Fibroblast of lung (primary cell): Measurements from ENCODE around the gene NT5C1A. TPM values are rescaled to one million over a fixed set of nuclear protein-coding genes. Genes with fewer than 3 reads are reported as not detected.

ENCODE experiments used
- DNase-seq, 2 donors: peaks; one replicate each; pipeline versions ENCODE4 v3.0.0 to v3.0.0-alpha.2; 2010; ENCODE audit warnings: low read depth in 2 of 2
- H2AFZ ChIP-seq: 2 replicates; pipeline ENCODE4 v1.5.1; 2012; ENCODE audit warnings: low read length, control low read depth, inconsistent platforms
- H3K27ac ChIP-seq: 2 replicates; pipeline ENCODE4 v1.5.1; 2011; ENCODE audit warnings: low read length, control low read depth; ENCODE audit not compliant: insufficient read depth
- H3K27me3 ChIP-seq: 2 replicates; pipeline ENCODE4 v1.5.1; 2011; ENCODE audit warnings: mild to moderate bottlenecking, low read length; ENCODE audit not compliant: control insufficient read depth, insufficient read depth
- H3K36me3 ChIP-seq: 2 replicates; pipeline ENCODE4 v1.5.1; 2011; ENCODE audit warnings: low read length; ENCODE audit not compliant: control insufficient read depth, insufficient read depth
- H3K4me1 ChIP-seq: 2 replicates; pipeline ENCODE4 v1.5.1; 2011; ENCODE audit warnings: low read length; ENCODE audit not compliant: control insufficient read depth, insufficient read depth; ENCODE audit errors: extremely low read depth
- H3K4me2 ChIP-seq: 2 replicates; pipeline ENCODE4 v1.5.1; 2011; ENCODE audit warnings: low read length, control low read depth; ENCODE audit not compliant: insufficient read depth; ENCODE audit errors: extremely low read depth
- H3K4me3 ChIP-seq, 4 experiments: fragments of 200-600 bp in 1 of 4; sonication (generic) in 1 of 4; replicated peaks in 1 of 4; 2 replicates each; pipeline ENCODE4 v1.5.1; 2011 to 2016; ENCODE audit warnings: low read length in 4 of 4, low read depth in 3 of 4, mild to moderate bottlenecking in 3 of 4, control low read depth in 2 of 4, inconsistent platforms in 1 of 4, mixed read lengths in 1 of 4; ENCODE audit not compliant: insufficient read depth in 1 of 4; ENCODE audit errors: control extremely low read depth in 1 of 4
- H3K79me2 ChIP-seq: 2 replicates; pipeline ENCODE4 v1.5.1; 2012; ENCODE audit warnings: mild to moderate bottlenecking, low read length, inconsistent platforms; ENCODE audit not compliant: control insufficient read depth, insufficient read depth
- H3K9ac ChIP-seq: 2 replicates; pipeline ENCODE4 v1.5.1; 2011; ENCODE audit warnings: mild to moderate bottlenecking, low read length, control low read depth; ENCODE audit not compliant: insufficient read depth
- H3K9me3 ChIP-seq: 2 replicates; pipeline ENCODE4 v1.5.1; 2012; ENCODE audit warnings: low read depth, low read length; ENCODE audit not compliant: control insufficient read depth, insufficient read depth
- H4K20me1 ChIP-seq: 2 replicates; pipeline ENCODE4 v1.5.1; 2011; ENCODE audit warnings: low read length; ENCODE audit not compliant: control insufficient read depth, insufficient read depth; ENCODE audit errors: extremely low read depth
- CTCF ChIP-seq, 2 donors: IDR thresholded peaks in 1 of 2; conservative IDR thresholded peaks in 1 of 2; 1 replicate in 1 of 2; 2 replicates in 1 of 2; pipeline ENCODE4 v1.5.1; 2011 to 2012; ENCODE audit warnings: low read length in 2 of 2, control low read depth in 1 of 2, inconsistent platforms in 1 of 2, low read depth in 1 of 2, mild to moderate bottlenecking in 1 of 2
- EZH2 ChIP-seq: IDR thresholded peaks from 2 replicates; pipeline ENCODE4 v1.5.1; 2012; ENCODE audit warnings: low read length, control low read depth, mild to moderate bottlenecking; ENCODE audit errors: missing control alignments
- polyA plus RNA-seq, 2 donors: library from polyadenylated mRNA; depleted of rRNA in 1 of 2; stranded (reverse) in 1 of 2; unstranded in 1 of 2; fragments of >200 nt; gene quantifications; 2 replicates each; pipeline ENCODE4 v1.2.1, GENCODE V29; 2011 to 2012; ENCODE audit warnings: missing spikeins in 1 of 2
- total RNA-seq: library from RNA; depleted of rRNA; stranded (reverse); fragments of >200 nt; gene quantifications from 2 replicates; pipeline ENCODE4 v1.2.1, GENCODE V29; 2014

The NT5C1A gene
- total and polyA plus RNA-seq, 2 donors (not counting 1 experiment from before 2014, with no cell fraction given), result not detected

DNA sequence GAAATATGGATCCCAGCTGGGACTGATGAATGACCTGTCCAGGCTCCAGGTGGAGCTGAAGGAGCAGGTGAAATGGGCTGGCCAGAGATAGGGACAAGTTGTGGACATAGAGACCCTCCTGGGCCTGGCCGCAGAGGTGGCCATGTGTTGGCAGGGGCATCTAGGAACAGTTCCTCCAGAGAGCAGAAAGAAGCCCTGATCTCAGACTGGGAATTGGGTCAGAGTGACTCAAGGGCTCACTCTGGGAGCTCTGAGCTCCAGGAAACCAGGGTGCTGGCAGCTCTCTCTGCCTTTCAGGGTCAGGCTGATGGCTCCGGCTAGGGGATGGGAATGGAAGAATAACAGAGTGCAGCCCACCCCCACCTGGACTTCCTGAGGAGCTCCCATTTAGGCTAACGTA lies 3.0 kb downstream of the NT5C1A start:
- no peak for DNase-seq
- H3K27ac ChIP-seq, result no peak overlapping the region
- no peaks in the 10 kb centered on the region for H4K20me1 ChIP-seq
- H3K4me3 ChIP-seq, result no peak overlapping the region
- peaks cover 29% of the 10 kb centered on the region for H3K27me3 ChIP-seq
- no peaks in the 10 kb centered on the region for H3K9me3 ChIP-seq
- no peaks in the 10 kb centered on the region for H3K36me3 ChIP-seq
- no peak overlapping the region for H2AFZ ChIP-seq
- TF ChIP-seq CTCF (conservative IDR thresholded peaks at IDR 0.05 in 1 of 2, IDR thresholded peaks at IDR 0.05 in 1 of 2; ENCODE audit: low read depth in 1 of 2, low read length in 2 of 2), result no peak
- no peak for TF ChIP-seq EZH2
- no peak overlapping the region for H3K4me2 ChIP-seq
- H3K9ac ChIP-seq, result no peak overlapping the region
- no peaks in the 10 kb centered on the region for H3K79me2 ChIP-seq
- no peaks in the 10 kb centered on the region for H3K4me1 ChIP-seq

DNA sequence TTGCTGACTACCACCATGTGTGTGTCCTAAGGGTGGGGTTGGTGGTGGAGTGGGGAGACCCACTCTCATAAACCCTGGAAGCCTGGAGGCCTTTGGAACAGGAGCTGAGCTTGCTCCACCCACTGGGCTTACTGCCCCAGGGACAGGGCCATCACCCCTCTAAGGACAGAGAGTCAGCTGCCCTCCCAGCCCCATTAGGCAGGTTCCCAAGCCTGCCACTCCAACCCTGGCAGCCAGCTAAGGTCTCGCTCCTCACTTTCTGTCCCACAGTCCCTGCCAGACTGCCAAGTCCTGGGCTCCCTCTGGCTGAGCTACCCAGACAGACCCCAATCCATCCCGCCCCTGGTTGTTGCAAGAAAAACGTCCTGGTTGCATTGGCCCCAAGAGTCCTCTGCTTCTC lies 3.8 kb downstream of the NT5C1A start:
- Histone ChIP-seq H3K4me2 (no peak overlapping the region), H3K4me3 (no peak overlapping the region), H3K36me3 (no peaks in the 10 kb centered on the region), H3K79me2 (no peaks in the 10 kb centered on the region), H3K27me3 (peaks cover 29% of the 10 kb centered on the region), H2AFZ (no peak overlapping the region), H3K4me1 (no peaks in the 10 kb centered on the region), H3K9me3 (no peaks in the 10 kb centered on the region), H3K9ac (no peak overlapping the region), H3K27ac (no peak overlapping the region), H4K20me1 (no peaks in the 10 kb centered on the region)
- TF ChIP-seq CTCF (conservative IDR thresholded peaks at IDR 0.05 in 1 of 2, IDR thresholded peaks at IDR 0.05 in 1 of 2; ENCODE audit: low read depth in 1 of 2, low read length in 2 of 2) (no peak), EZH2 (no peak)
- no peak for DNase-seq

DNA sequence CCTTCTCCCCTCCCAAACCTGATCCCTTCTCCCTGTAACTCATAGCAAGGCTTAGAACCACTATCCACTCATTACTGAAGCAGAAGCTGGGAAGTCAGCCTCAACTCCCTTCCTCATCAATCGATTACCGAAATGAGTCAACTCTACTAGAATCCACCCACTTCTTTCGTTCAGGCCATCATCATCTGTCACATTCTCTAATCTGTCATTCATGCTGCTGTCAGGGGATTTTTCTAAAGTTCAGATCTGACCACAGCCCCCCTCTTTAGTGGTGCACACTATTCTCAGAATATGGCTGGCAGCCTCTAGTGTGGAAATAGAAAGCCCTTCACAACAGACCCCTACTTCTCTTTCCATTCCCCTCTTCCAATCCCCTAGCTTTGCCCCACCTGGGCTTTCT lies 5.1 kb downstream of the NT5C1A start:
- H4K20me1 ChIP-seq, result no peaks in the 10 kb centered on the region
- H3K27me3 ChIP-seq, result peaks cover 24% of the 10 kb centered on the region
- H3K79me2 ChIP-seq, result no peaks in the 10 kb centered on the region
- H2AFZ ChIP-seq, result no peak overlapping the region
- H3K9me3 ChIP-seq, result no peaks in the 10 kb centered on the region
- H3K4me2 ChIP-seq, result no peak overlapping the region
- H3K36me3 ChIP-seq, result no peaks in the 10 kb centered on the region
- TF ChIP-seq EZH2, result no peak
- TF ChIP-seq CTCF (conservative IDR thresholded peaks at IDR 0.05 in 1 of 2, IDR thresholded peaks at IDR 0.05 in 1 of 2; ENCODE audit: low read depth in 1 of 2, low read length in 2 of 2), result no peak
- H3K27ac ChIP-seq, result no peak overlapping the region
- H3K9ac ChIP-seq, result no peak overlapping the region
- no peaks in the 10 kb centered on the region for H3K4me1 ChIP-seq
- no peak for DNase-seq
- no peak overlapping the region for H3K4me3 ChIP-seq
